Caco-2 (cell line): Measurements from ENCODE around the gene ARAP1. TPM values are rescaled to one million over a fixed set of nuclear protein-coding genes. Genes with fewer than 3 reads are reported as not detected.
A peak's percentile ranks its signal among the peaks of the same experiment; 100 is the strongest.

Experiments
- BruUV-seq: library from RNA; stranded (reverse); fragments of 400-500 nt; replicated peaks from 2 replicates; lab custom pipeline; 2021; lab: Mats Ljungman, UMichigan
- CTCF ChIA-PET: fragments of 300-600 bp; sonication (Branson Sonifier 250); formaldehyde crosslinking; loops from one replicate; lab custom pipeline; 2022; ENCODE audit warnings: antibody characterized with exemption; lab: Charles Lee
- POLR2A ChIA-PET: fragments of 300-600 bp; sonication (Branson Sonifier 250); formaldehyde crosslinking; loops from one replicate; lab custom pipeline; 2022; ENCODE audit warnings: antibody characterized with exemption; lab: Charles Lee
- DNase-seq, 2 experiments: peaks; one replicate each; pipeline versions ENCODE4 v3.0.0 to v3.0.0-alpha.2; 2020 to 2022
- H3K27me3 ChIP-seq: replicated peaks from 2 replicates; pipeline ENCODE4 v1.6.0; 2011; ENCODE audit warnings: low read length; ENCODE audit not compliant: control insufficient read depth, insufficient read depth
- H3K36me3 ChIP-seq: 2 replicates; pipeline ENCODE4 v1.5.1; 2011; ENCODE audit warnings: low read length; ENCODE audit not compliant: control insufficient read depth, insufficient read depth
- H3K4me1 ChIP-seq: fragments of 250-450 bp; sonication (Bioruptor Pico); 2 replicates; pipeline ENCODE4 v1.5.1; 2020; ENCODE audit warnings: mild to moderate bottlenecking
- H3K4me3 ChIP-seq: 2 replicates; pipeline ENCODE4 v1.5.1; 2011; ENCODE audit warnings: low read depth, mild to moderate bottlenecking, control low read depth, low read length
- H3K9me3 ChIP-seq: fragments of 250-450 bp; sonication (Bioruptor Pico); 2 replicates; pipeline ENCODE4 v1.5.1; 2020; ENCODE audit warnings: mild to moderate bottlenecking, moderate library complexity
- H3K27ac Mint-ChIP-seq: one replicate; pipeline ENCODE4 v1.8.0; 2022; ENCODE audit warnings: mixed read lengths; ENCODE audit not compliant: unreplicated experiment
- H3K27me3 Mint-ChIP-seq: one replicate; pipeline ENCODE4 v1.8.0; 2022; ENCODE audit warnings: mixed read lengths; ENCODE audit not compliant: insufficient read depth, unreplicated experiment
- H3K36me3 Mint-ChIP-seq: one replicate; pipeline ENCODE4 v1.8.0; 2022; ENCODE audit warnings: mild to moderate bottlenecking, mixed read lengths; ENCODE audit not compliant: insufficient read depth, unreplicated experiment
- H3K4me1 Mint-ChIP-seq: one replicate; pipeline ENCODE4 v1.8.0; 2022; ENCODE audit warnings: low read depth, mixed read lengths; ENCODE audit not compliant: unreplicated experiment
- H3K4me3 Mint-ChIP-seq: one replicate; pipeline ENCODE4 v1.8.0; 2022; ENCODE audit warnings: mild to moderate bottlenecking, moderate library complexity, mixed read lengths; ENCODE audit not compliant: unreplicated experiment
- H3K9me3 Mint-ChIP-seq: one replicate; pipeline ENCODE4 v1.8.0; 2022; ENCODE audit warnings: mixed read lengths; ENCODE audit not compliant: unreplicated experiment
- intact Hi-C: fragments of 100-400 bp; cut with micrococcal nuclease; formaldehyde crosslinking; loops from one replicate; pipeline ENCODE4 v1.10.0; 2022; ENCODE audit not compliant: unreplicated experiment
- total RNA-seq: library from RNA; stranded (reverse); gene quantifications from 2 replicates; pipeline ENCODE4 v1.2.3, GENCODE V29; 2022
- TF ChIP-seq, protein P1 (sequence below), 2 experiments: fragments of 200-600 bp in 1 of 2; IDR thresholded peaks; 1 replicate in 1 of 2; 2 replicates in 1 of 2; pipeline versions ENCODE4 v1.5.1 to v1.8.0; 2011 to 2022; ENCODE audit warnings: antibody characterized with exemption in 1 of 2, control low read depth in 1 of 2, inconsistent platforms in 1 of 2, low read depth in 1 of 2, low read length in 1 of 2, mild to moderate bottlenecking in 1 of 2, moderate library complexity in 1 of 2; ENCODE audit not compliant: insufficient read depth in 1 of 2, severe bottlenecking in 1 of 2, unreplicated experiment in 1 of 2

Gene ARAP1
- total RNA-seq, 1 experiment from 2014 or later = 87.1 TPM

DNA sequence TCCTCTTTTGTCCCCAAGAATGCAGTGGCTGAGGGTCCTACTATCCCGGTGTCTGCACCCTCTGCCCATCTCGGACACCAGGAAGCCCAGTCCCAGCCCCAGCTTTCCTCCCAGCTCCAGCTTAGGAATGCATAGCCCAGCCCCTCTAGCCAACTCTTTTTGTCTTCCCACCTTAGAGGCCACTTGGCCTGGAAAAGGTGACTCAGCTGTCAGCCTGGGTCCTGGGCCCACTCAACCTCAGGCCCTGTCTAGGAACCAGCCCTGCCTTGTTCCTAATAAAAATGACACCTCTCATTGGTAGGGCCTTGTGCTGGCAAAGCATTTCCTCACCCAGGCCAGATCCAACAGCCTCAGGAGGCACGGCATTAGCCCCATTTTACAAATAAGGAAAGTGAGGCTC is 106.2 kb downstream of the ARAP1 start:
- H3K4me1 ChIP-seq = peaks cover 5% of the 10 kb centered on the region; the same call in 1 of the 2 replicates
- TF ChIP-seq, protein P1, sequence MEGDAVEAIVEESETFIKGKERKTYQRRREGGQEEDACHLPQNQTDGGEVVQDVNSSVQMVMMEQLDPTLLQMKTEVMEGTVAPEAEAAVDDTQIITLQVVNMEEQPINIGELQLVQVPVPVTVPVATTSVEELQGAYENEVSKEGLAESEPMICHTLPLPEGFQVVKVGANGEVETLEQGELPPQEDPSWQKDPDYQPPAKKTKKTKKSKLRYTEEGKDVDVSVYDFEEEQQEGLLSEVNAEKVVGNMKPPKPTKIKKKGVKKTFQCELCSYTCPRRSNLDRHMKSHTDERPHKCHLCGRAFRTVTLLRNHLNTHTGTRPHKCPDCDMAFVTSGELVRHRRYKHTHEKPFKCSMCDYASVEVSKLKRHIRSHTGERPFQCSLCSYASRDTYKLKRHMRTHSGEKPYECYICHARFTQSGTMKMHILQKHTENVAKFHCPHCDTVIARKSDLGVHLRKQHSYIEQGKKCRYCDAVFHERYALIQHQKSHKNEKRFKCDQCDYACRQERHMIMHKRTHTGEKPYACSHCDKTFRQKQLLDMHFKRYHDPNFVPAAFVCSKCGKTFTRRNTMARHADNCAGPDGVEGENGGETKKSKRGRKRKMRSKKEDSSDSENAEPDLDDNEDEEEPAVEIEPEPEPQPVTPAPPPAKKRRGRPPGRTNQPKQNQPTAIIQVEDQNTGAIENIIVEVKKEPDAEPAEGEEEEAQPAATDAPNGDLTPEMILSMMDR (IDR thresholded peaks at IDR 0.05; ENCODE audit: insufficient read depth in 1 of 2, low read depth in 1 of 2, low read length in 1 of 2, severe bottlenecking in 1 of 2, unreplicated experiment in 1 of 2) = no peak
- intact Hi-C loops = no loop called here
- ChIA-PET POLR2A (no interaction called here), CTCF (interaction anchor here (0.6 to 6.2 kb wide), 6 partner anchors 10 to 175 kb away, joined by 3 to 56 read pairs (median 5); no protein-coding TSS in a partner anchor)
- H3K4me1 Mint-ChIP-seq = no peaks in the 10 kb centered on the region
- no peak for DNase-seq
- peaks cover 6% of the 10 kb centered on the region for H3K27me3 Mint-ChIP-seq
- no peak overlapping the region for H3K27ac Mint-ChIP-seq
- H3K4me3 Mint-ChIP-seq = no peak overlapping the region
- no peak overlapping the region for H3K4me3 ChIP-seq
- no peaks in the 10 kb centered on the region for H3K36me3 Mint-ChIP-seq
- BruUV-seq = no TSS peak
- no peaks in the 10 kb centered on the region for H3K9me3 ChIP-seq
- H3K9me3 Mint-ChIP-seq = no peaks in the 10 kb centered on the region
- H3K27me3 ChIP-seq = peaks cover 9% of the 10 kb centered on the region
- no peaks in the 10 kb centered on the region for H3K36me3 ChIP-seq

DNA sequence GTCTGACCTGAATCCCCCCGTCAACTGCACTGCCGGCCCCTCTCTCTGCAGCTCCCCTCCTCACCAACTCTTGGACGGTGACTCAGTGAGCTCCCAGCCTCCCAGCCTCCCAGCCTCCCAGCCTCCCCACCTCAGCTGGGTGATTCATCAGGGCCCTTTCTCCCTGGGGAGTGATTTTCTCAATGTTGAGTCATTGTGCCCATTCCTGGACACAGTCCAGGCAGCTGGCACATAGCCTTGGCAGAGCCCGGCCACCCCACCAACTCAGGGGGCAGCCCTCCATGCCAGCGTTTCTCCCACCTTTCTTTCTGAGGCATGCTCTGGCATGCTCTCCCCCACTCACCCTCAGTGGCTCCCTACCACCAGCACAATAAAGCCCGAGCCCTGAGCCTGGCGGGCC is 108.7 kb downstream of the ARAP1 start:
- no peak overlapping the region for H3K4me3 ChIP-seq
- no peak for DNase-seq
- H3K27me3 ChIP-seq = peaks cover 12% of the 10 kb centered on the region
- no peak overlapping the region for H3K27ac Mint-ChIP-seq
- H3K9me3 ChIP-seq = no peaks in the 10 kb centered on the region
- TF ChIP-seq, protein P1 (IDR thresholded peaks at IDR 0.05; ENCODE audit: insufficient read depth in 1 of 2, low read depth in 1 of 2, low read length in 1 of 2, severe bottlenecking in 1 of 2, unreplicated experiment in 1 of 2) = no peak
- H3K27me3 Mint-ChIP-seq = peaks cover 3% of the 10 kb centered on the region
- intact Hi-C loops = loop anchor here (1.0 kb wide), 4 partner anchors 44 to 172 kb away; no protein-coding TSS in a partner anchor
- BruUV-seq = no TSS peak
- POLR2A ChIA-PET = no interaction called here
- H3K4me3 Mint-ChIP-seq = peak overlapping the region; percentile 59
- H3K4me1 Mint-ChIP-seq = no peaks in the 10 kb centered on the region
- no peaks in the 10 kb centered on the region for H3K36me3 Mint-ChIP-seq
- H3K9me3 Mint-ChIP-seq = no peaks in the 10 kb centered on the region
- peaks cover 5% of the 10 kb centered on the region; the same call in 1 of the 2 replicates for H3K4me1 ChIP-seq
- no peaks in the 10 kb centered on the region for H3K36me3 ChIP-seq
- CTCF ChIA-PET = interaction anchor here (0.7 to 6.2 kb wide), 6 partner anchors 40 to 173 kb away, joined by 3 to 56 read pairs (median 18); no protein-coding TSS in a partner anchor

DNA sequence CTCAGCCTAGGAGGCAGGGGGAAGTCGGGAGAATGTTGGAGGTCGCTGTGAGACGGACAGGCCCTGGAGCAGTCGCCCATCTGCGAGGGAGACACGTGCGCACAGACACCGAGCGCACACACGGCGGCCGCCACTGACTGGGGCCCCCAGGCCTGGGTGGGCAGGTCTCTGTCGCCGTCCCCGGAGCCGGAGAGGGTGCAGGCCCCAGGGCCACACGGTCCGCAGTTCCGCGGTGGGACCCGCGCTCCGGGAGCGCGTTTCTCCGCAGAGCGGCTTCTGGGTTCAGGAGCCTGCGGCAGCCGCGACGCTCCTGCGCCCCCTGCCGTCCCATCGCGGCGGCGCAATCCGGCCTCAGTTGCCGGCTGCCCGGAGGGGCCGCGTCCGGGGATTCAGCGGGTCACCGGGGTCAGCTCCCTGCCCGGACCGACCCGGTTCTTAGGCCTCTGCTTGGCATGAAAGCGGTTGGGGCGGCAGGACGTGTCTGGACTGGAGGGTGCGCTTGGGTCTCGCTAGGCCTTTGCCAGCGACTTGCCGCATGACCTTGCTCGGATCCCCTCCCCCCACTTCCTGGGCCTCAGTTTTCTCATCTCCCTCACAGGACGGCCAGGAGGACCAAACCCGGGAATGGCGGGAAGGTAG is 109.2 kb downstream of the ARAP1 start:
- peak; percentile 60 to 85 for DNase-seq
- Histone ChIP-seq H3K4me1 (peaks cover 5% of the 10 kb centered on the region; the same call in 1 of the 2 replicates), H3K36me3 (no peaks in the 10 kb centered on the region), H3K27me3 (peaks cover 12% of the 10 kb centered on the region), H3K4me3 (peak overlapping the region; percentile 52), H3K9me3 (no peaks in the 10 kb centered on the region)
- CTCF ChIA-PET = interaction anchor here (0.7 to 6.2 kb wide), 6 partner anchors 41 to 172 kb away, joined by 3 to 56 read pairs (median 18); no protein-coding TSS in a partner anchor
- intact Hi-C loops = loop anchor here (1.0 kb wide), 4 partner anchors 44 to 172 kb away; no protein-coding TSS in a partner anchor
- H3K9me3 Mint-ChIP-seq = no peaks in the 10 kb centered on the region
- peaks cover 3% of the 10 kb centered on the region for H3K27me3 Mint-ChIP-seq
- H3K36me3 Mint-ChIP-seq = no peaks in the 10 kb centered on the region
- no TSS peak for BruUV-seq
- POLR2A ChIA-PET = no interaction called here
- H3K4me3 Mint-ChIP-seq = peak overlapping the region; percentile 61
- no peaks in the 10 kb centered on the region for H3K4me1 Mint-ChIP-seq
- TF ChIP-seq, protein P1 (IDR thresholded peaks at IDR 0.05; ENCODE audit: insufficient read depth in 1 of 2, low read depth in 1 of 2, low read length in 1 of 2, severe bottlenecking in 1 of 2, unreplicated experiment in 1 of 2) = peak; percentile 97 to 100
- no peak overlapping the region for H3K27ac Mint-ChIP-seq
